GM06990 (cell line): ENCODE results near the gene COX6B1.

Experiments
- DNase-seq: peaks from one replicate; pipeline ENCODE4 v3.0.0-alpha.2; 2011; ENCODE audit not compliant: insufficient read length; ENCODE audit errors: extremely low read depth
- H3K27me3 ChIP-seq: replicated peaks from 2 replicates; pipeline ENCODE4 v1.6.0; 2011; ENCODE audit warnings: low read length; ENCODE audit not compliant: control insufficient read depth, insufficient read depth
- H3K36me3 ChIP-seq: 2 replicates; pipeline ENCODE4 v1.5.1; 2011; ENCODE audit warnings: low read length; ENCODE audit not compliant: control insufficient read depth, insufficient read depth
- H3K4me3 ChIP-seq: replicated peaks from 2 replicates; pipeline ENCODE4 v1.5.1; 2011; ENCODE audit warnings: low read depth, mild to moderate bottlenecking, control low read depth, low read length
- TF ChIP-seq, protein P1 (sequence below): IDR thresholded peaks from 2 replicates; pipeline ENCODE4 v1.5.1; 2011; ENCODE audit warnings: low read length, control low read depth, mild to moderate bottlenecking, inconsistent platforms; ENCODE audit not compliant: insufficient read depth, poor library complexity, severe bottlenecking

Gene COX6B1

DNA sequence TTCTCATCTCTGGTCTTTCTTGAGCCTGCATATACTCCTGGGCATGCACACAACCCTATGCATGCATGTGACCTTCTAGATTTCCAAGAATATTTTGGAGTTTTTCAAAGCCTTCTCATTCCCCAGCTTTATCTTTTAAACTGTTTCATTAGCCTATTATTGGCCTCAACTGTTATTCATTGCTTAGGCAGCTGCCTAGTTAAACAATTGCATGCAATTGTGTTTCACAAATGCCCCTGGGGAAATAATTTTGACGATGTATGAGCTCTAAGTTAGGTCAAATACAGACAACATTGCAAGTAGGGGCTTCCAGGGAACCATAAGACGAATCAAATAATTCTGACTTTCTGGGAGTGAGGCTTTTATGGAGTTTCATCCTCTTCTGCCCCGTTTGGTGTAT is 15.9 kb downstream of the COX6B1 start:
- H3K36me3 ChIP-seq, result peaks cover 1% of the 10 kb centered on the region; the same call in 1 of the 2 replicates
- H3K27me3 ChIP-seq, result no peaks in the 10 kb centered on the region; the same call in 1 of the 2 replicates
- no peak for DNase-seq
- TF ChIP-seq, protein P1, sequence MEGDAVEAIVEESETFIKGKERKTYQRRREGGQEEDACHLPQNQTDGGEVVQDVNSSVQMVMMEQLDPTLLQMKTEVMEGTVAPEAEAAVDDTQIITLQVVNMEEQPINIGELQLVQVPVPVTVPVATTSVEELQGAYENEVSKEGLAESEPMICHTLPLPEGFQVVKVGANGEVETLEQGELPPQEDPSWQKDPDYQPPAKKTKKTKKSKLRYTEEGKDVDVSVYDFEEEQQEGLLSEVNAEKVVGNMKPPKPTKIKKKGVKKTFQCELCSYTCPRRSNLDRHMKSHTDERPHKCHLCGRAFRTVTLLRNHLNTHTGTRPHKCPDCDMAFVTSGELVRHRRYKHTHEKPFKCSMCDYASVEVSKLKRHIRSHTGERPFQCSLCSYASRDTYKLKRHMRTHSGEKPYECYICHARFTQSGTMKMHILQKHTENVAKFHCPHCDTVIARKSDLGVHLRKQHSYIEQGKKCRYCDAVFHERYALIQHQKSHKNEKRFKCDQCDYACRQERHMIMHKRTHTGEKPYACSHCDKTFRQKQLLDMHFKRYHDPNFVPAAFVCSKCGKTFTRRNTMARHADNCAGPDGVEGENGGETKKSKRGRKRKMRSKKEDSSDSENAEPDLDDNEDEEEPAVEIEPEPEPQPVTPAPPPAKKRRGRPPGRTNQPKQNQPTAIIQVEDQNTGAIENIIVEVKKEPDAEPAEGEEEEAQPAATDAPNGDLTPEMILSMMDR, result no peak
- H3K4me3 ChIP-seq, result no peak overlapping the region

DNA sequence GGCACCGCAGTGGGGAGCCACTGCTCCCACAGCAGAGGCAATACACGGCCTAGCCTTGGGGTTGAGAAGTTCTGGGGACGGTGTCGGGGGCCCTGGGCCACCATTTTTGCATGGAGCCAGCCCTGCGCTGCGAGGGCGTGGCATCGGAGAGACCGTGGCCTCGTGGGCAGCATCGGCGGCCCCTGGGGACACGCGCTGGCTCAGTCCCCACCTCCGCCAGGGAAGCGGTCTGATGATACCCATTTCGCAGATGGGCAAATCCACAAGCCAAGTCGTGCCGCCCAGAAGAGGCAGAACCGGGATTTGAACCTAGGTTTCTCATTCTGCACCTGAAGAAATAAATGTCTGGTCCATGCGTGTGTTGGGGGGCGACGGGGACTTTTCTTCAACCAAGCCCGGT is 17.0 kb downstream of the COX6B1 start:
- peaks cover 1% of the 10 kb centered on the region; the same call in 1 of the 2 replicates for H3K36me3 ChIP-seq
- no peak for DNase-seq
- peaks cover 2% of the 10 kb centered on the region for H3K27me3 ChIP-seq
- TF ChIP-seq, protein P1, result no peak
- no peak overlapping the region for H3K4me3 ChIP-seq

DNA sequence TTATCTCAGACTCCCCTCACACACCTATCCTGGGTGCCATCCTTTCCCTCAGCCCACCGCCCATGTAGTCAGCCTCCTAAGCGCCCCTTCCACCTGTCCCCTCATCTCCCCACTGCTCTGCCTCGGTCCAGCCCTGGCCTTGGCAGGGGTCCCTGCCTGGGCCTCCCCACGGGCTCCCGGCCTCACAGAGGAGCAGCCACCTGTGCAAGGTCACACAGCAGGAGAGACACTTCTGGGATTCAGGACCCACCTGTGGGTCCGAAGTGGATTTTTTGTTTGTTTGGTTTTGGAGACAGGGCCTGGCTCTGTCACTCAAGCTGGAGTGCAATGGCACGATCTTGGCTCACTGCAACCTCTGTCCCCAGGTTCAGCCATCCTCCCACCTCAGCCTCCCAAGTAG is 17.5 kb downstream of the COX6B1 start:
- no peak for DNase-seq
- TF ChIP-seq, protein P1, result no peak

DNA sequence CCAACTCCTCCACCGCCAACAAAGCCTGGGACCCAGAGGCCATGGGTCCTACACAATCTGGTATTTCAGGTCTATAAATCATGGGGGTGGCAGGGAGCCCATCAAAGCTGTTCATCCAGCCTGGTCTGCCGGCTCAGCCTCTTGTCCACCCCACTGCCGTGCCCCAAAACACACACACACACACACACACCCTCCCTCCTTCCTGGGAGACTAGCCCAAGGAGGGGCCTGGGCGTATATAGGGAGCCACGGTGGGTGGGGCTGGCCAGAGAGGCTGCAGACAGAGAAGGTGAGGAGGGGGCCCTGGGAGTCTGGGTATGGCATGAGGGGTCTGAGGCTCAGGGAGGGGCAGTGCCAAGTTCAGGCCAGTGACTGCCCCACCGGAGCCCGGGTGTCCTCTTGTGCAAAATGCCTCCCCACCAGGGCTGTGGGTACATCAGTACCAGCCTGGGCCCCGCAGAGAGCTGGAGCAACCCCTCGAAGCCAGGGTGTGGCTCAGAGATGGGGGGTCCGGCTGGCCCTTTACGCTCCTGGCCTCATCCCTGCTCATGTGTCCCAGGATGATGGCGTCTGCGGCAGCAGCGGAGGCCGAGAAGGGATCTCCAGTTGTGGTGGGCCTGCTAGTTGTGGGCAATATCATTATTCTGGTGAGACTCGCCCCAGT is 18.3 kb downstream of the COX6B1 start, which contains the start of gene UPK1A:
Gene UPK1A (plus strand): TSS at position 267 of the 663 bp plus-strand sequence. CDS start 296 bp downstream, at position 563.
- DNase-seq, result no peak
- Histone ChIP-seq H3K27me3 (peaks cover 2% of the 10 kb centered on the region), H3K4me3 (no peak within 1 kb of the TSS), H3K36me3 (peaks cover under 1% of the 10 kb centered on the region; the same call in 1 of the 2 replicates)
- TF ChIP-seq, protein P1, result no peak

More for the DNA sequence above, 17.5 kb downstream of the COX6B1 start:
- peaks cover 1% of the 10 kb centered on the region; the same call in 1 of the 2 replicates for H3K36me3 ChIP-seq
- peaks cover 2% of the 10 kb centered on the region for H3K27me3 ChIP-seq
- no peak overlapping the region for H3K4me3 ChIP-seq

DNA sequence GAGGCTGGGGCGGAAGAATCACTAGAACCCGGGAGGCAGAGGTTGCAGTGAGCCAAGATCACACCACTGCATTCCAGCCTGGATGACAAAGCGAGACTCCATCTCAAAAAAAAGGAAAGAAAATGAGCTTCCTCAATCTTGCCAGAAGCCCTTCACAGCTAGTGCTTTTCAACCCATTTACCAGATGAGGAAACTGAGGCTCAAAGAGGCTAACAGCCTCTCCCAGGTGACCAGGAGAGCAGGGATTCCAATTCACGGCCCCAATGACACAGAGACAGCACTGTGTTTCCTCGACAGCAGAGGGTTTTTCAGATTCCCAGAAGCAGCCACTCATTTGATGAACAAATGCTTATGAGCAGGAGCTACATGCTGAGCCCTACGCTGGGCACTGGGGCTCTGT is 21.4 kb downstream of the COX6B1 start:
- TF ChIP-seq, protein P1, result no peak
- Histone ChIP-seq H3K27me3 (peaks cover 2% of the 10 kb centered on the region), H3K4me3 (no peak overlapping the region), H3K36me3 (no peaks in the 10 kb centered on the region; the same call in 1 of the 2 replicates)
- no peak for DNase-seq
